ENCODE data around the gene ABHD8. TPM values are rescaled to one million over a fixed set of nuclear protein-coding genes. Genes with fewer than 3 reads are reported as not detected.

The ABHD8 gene
- polyA plus RNA-seq, 3 donors, result 6.2 to 12.2 (median 11.5) TPM

- DNase-seq (ENCODE audit: extremely low read depth in 1 of 11, low read depth in 9 of 11, low spot score in 4 of 11), result peak; percentile 91 to 98 (median 95)
Measured at GRCh38 chr19:17336872-17337674, 33.8 kb upstream of the ABHD8 start, which contains the start of gene GTPBP3. Gene GTPBP3 (plus strand): TSS chr19:17337553. CDS start chr19:17337612, 59 bp downstream.

DNA sequence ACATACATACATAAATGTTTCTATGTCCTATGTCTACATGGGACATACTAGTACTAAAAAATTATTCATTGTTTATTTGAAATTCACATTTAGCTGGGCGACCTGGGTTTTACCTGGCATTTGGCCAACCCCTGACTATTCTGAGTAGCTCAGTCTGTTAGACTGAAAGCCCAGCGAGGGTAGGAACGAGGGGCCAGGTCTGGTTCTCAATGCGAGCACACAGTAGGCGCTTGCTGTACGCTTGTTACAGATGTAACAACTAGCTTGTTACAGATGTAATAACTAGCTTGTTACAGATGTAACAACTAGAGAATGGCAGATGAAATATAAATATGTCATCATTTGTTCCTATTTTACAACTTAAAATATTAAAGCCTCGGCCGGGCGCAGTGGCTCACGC, 32.4 kb upstream of the ABHD8 start:
- DNase-seq (ENCODE audit: extremely low read depth in 1 of 11, low read depth in 9 of 11, low spot score in 4 of 11), result no peak

DNA sequence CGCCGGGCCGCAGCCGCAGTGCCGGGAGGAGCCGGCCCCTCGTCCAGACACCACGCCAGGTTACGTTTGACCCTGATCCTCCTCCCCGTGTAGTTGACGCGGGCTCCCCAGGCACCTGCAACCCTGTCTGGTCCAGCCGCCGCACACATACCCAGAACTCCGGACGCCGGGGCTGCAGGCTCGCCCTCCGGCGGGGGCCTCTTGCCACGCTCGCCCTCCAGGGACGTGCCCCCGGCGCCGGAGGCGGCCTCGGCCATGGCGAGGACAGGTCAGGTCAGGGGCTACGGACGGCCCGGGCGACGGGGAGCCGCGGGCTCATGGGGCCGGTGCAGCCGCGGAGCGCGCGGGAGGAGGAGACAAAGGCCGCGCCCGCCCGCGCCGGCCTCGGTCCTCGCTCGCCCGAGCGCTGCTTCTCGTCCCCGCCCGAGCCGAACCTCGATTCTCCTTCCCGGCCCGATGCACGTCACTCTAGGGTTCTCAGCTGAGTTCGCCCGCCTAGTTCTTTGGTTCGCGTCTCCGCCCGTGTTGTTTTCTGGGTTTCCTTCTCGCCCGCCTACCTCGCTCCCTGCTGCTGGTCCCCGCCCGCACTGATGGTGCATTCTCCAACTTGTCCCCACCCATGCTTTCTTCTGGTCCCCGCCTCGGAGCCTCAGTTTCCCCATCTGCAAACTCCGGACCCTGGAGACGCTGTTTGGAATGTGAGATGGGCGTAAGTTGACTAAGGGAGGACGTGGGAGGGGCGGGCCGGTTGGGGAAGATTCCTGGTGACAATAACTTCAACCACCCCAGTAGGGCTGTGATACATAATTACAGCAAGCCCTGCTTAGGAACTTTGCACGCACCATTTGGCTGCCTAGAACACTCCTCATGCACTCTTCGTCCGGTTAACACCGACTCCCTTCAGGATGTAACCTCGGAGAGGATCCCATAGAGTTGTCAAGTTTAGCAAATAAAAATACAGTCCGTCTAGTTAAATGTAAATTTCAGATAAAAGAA, 31.5 kb upstream of the ABHD8 start, which contains the start of gene ANO8:
TSS of gene ANO8 (minus strand) at position 442 of the 996 bp plus-strand sequence. CDS start at position 257, 185 bp downstream.
- DNase-seq (ENCODE audit: extremely low read depth in 1 of 11, low read depth in 9 of 11, low spot score in 4 of 11), result peak; percentile 87 to 98 (median 95)

GRCh38 chr19:17333611-17334413, 30.6 kb upstream of the ABHD8 start:
- DNase-seq (ENCODE audit: extremely low read depth in 1 of 11, low read depth in 9 of 11, low spot score in 4 of 11), result no peak

GRCh38 chr19:17332677-17333581, 29.7 kb upstream of the ABHD8 start:
- DNase-seq (ENCODE audit: extremely low read depth in 1 of 11, low read depth in 9 of 11, low spot score in 4 of 11), result no peak

- no peak for DNase-seq (ENCODE audit: extremely low read depth in 1 of 11, low read depth in 9 of 11, low spot score in 4 of 11)
Measured at GRCh38 chr19:17332360-17332676, 29.1 kb upstream of the ABHD8 start.

- no peak for DNase-seq (ENCODE audit: extremely low read depth in 1 of 11, low read depth in 9 of 11, low spot score in 4 of 11)
Measured at GRCh38 chr19:17331045-17331558, 27.9 kb upstream of the ABHD8 start.

GRCh38 chr19:17330262-17331044, 27.2 kb upstream of the ABHD8 start:
- DNase-seq (ENCODE audit: extremely low read depth in 1 of 11, low read depth in 9 of 11, low spot score in 4 of 11), result no peak

GRCh38 chr19:17329366-17330261, 26.4 kb upstream of the ABHD8 start:
- DNase-seq (ENCODE audit: extremely low read depth in 1 of 11, low read depth in 9 of 11, low spot score in 4 of 11), result no peak

DNA sequence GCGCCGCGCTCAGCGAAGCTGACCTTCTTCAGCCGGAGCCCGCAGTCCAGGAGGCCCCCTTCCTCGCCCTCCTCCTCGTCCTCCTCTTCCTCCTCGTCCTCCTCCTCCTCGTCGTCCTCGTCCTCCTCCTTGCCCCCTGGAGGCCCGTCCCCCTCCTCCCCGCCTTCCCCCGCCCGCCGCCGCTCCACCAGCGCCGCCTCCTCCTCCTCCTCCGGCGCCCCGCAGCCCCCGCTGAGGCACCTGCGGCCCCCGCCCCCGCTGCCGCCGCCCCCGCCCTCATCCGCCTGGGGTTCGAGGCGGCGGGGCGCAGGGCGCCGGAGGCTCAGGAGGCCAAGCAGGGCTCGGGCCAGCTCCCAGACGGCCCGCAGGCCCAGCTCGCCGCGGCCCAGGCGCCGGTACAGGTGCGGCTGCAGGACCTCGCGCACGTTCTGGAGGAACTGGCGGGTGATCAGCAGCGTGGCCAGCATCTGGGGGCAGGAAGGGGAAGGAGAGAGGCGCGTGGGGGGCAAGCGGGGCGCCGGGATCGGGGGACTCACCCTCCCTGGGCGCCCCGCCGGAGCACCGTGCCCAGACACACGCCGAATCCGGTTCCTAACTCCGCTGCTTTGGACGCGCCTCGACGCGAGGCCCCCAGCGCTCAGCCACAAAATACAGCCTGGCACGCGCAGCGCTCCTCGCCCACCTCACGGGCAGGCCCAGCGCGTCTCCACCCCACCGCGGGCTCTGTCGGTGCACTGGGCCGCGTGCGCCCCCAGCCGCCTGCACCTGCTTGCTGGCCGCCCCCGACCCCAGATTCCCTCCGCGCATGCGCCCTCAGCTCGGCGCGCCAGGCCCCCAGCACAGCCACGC, 25.5 kb upstream of the ABHD8 start:
- DNase-seq (ENCODE audit: extremely low read depth in 1 of 11, low read depth in 9 of 11, low spot score in 4 of 11), result no peak

GRCh38 chr19:17327654-17328516, 24.7 kb upstream of the ABHD8 start:
- peak in 4 of 11 donors; percentile 55 to 76 (median 70) for DNase-seq (ENCODE audit: extremely low read depth in 1 of 11, low read depth in 9 of 11, low spot score in 4 of 11)

DNA sequence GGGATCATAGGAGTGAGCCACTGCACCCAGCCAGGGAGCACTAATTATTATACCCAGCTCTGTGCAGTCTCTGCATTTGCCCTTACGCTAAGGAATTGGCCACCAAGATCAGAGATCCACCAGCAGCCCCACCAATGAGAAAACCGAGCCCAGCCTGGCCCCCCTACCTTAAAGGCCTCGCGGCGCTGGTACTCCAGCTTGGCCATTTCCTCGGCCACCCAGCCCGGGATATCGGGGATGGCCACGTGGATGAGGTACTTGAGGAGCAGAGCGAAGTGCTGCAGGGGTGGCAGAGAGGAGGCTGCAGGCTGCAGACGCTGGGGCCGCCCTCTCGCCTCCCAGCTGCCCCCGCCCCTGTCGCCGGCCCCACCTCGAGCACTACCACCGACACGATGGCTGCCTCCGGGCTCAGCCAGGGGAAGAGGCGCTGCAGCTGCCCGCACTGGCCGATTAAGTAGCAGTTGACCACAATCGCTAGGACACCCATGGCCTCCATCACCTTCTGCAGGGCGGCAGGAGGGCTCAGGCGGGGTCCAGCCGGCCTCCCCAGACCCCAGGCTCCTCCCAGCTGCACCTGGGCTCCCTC, 23.9 kb upstream of the ABHD8 start:
- no peak for DNase-seq (ENCODE audit: extremely low read depth in 1 of 11, low read depth in 9 of 11, low spot score in 4 of 11)

DNA sequence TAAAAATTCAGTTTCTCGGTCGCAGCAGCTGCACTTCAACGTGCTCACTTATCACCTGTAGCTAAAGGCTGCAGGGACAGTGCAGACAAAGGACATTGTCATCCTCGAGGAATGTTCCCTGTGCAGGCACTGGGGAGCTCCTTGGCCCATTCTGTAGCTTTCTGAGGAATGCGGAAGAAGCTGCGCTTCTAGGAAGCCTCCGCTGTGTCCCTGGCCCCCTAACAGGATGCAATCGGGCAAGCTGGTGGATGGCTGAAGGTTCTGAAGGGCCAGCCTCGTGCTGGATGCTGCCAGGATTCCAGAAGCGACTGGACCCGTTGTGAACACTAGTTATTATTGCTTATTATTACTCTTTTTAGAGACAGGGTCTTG, 23.4 kb upstream of the ABHD8 start:
- no peak for DNase-seq (ENCODE audit: extremely low read depth in 1 of 11, low read depth in 9 of 11, low spot score in 4 of 11)

Measured in renal cortex interstitium (tissue), 11 donors.